H9 (cell line): ENCODE measurements around the gene BACE2. TPM values are rescaled to one million over a fixed set of nuclear protein-coding genes. Genes with fewer than 3 reads are reported as not detected.

Experiments used
- DNase-seq: peaks from one replicate; pipeline ENCODE4 v3.0.0-alpha.2; 2017
- H2AFZ ChIP-seq: one replicate; pipeline ENCODE4 v1.6.1; 2013; ENCODE audit warnings: mild to moderate bottlenecking, low read length, control low read depth, moderate library complexity
- H2AK5ac ChIP-seq: 2 replicates; pipeline ENCODE4 v1.6.1; 2013; ENCODE audit warnings: low read length, control low read depth, mixed read lengths; ENCODE audit not compliant: insufficient read length
- H2BK120ac ChIP-seq: one replicate; pipeline ENCODE4 v1.6.1; 2013; ENCODE audit warnings: low read depth, mild to moderate bottlenecking, low read length, control low read depth, inconsistent platforms; ENCODE audit not compliant: poor library complexity, severe bottlenecking
- H2BK12ac ChIP-seq: 2 replicates; pipeline ENCODE4 v1.6.1; 2013; ENCODE audit warnings: low read length, control low read depth, mixed read lengths, low read depth; ENCODE audit not compliant: insufficient read length
- H2BK15ac ChIP-seq: 2 replicates; pipeline ENCODE4 v1.6.1; 2013; ENCODE audit warnings: low read depth, low read length, control low read depth
- H2BK20ac ChIP-seq: one replicate; pipeline ENCODE4 v1.6.1; 2013; ENCODE audit warnings: low read depth, mild to moderate bottlenecking, low read length, control low read depth, inconsistent platforms; ENCODE audit not compliant: poor library complexity, severe bottlenecking
- H2BK5ac ChIP-seq: 2 replicates; pipeline ENCODE4 v1.6.1; 2013; ENCODE audit warnings: low read length, control low read depth, mixed read lengths; ENCODE audit not compliant: insufficient read length
- H3K14ac ChIP-seq: 2 replicates; pipeline ENCODE4 v1.6.1; 2013; ENCODE audit warnings: low read length, control low read depth; ENCODE audit not compliant: insufficient read depth
- H3K18ac ChIP-seq: 2 replicates; pipeline ENCODE4 v1.6.1; 2013; ENCODE audit warnings: low read depth, mild to moderate bottlenecking, mixed read lengths, low read length, control low read depth; ENCODE audit not compliant: insufficient read length
- H3K23ac ChIP-seq: 2 replicates; pipeline ENCODE4 v1.6.1; 2013; ENCODE audit warnings: low read length, control low read depth, mixed read lengths, low read depth; ENCODE audit not compliant: insufficient read length
- H3K23me2 ChIP-seq: 2 replicates; pipeline ENCODE4 v1.6.1; 2013; ENCODE audit warnings: low read depth, mild to moderate bottlenecking, mixed read lengths, low read length, control low read depth; ENCODE audit not compliant: insufficient read length, poor library complexity, severe bottlenecking
- H3K27ac ChIP-seq: 2 replicates; pipeline ENCODE4 v1.5.1; 2013; ENCODE audit warnings: low read length, control low read depth, mixed read lengths, low read depth; ENCODE audit not compliant: insufficient read length
- H3K27me3 ChIP-seq: 2 replicates; pipeline ENCODE4 v1.6.1; 2013; ENCODE audit warnings: low read length, control low read depth, inconsistent platforms; ENCODE audit not compliant: insufficient read depth
- H3K4ac ChIP-seq: 2 replicates; pipeline ENCODE4 v1.6.1; 2013; ENCODE audit warnings: low read depth, mild to moderate bottlenecking, control low read depth, inconsistent platforms, low read length, moderate library complexity
- H3K4me1 ChIP-seq: 2 replicates; pipeline ENCODE4 v1.6.1; 2013; ENCODE audit warnings: low read length, control low read depth, inconsistent platforms; ENCODE audit not compliant: insufficient read depth
- H3K4me2 ChIP-seq: 2 replicates; pipeline ENCODE4 v1.6.1; 2013; ENCODE audit warnings: low read length, control low read depth, mixed read lengths; ENCODE audit not compliant: insufficient read length, insufficient read depth
- H3K56ac ChIP-seq: 2 replicates; pipeline ENCODE4 v1.6.1; 2013; ENCODE audit warnings: low read depth, mild to moderate bottlenecking, mixed read lengths, low read length, control low read depth; ENCODE audit not compliant: insufficient read length
- H3K79me1 ChIP-seq: 2 replicates; pipeline ENCODE4 v1.6.1; 2013; ENCODE audit warnings: low read depth, mild to moderate bottlenecking, moderate library complexity, low read length, control low read depth, inconsistent platforms; ENCODE audit not compliant: insufficient read depth, poor library complexity, severe bottlenecking
- H3K79me2 ChIP-seq: 2 replicates; pipeline ENCODE4 v1.6.1; 2013; ENCODE audit warnings: low read length, control low read depth, inconsistent platforms; ENCODE audit not compliant: insufficient read depth
- H3K9ac ChIP-seq: 2 replicates; pipeline ENCODE4 v1.6.1; 2013; ENCODE audit warnings: low read length, control low read depth, mixed read lengths; ENCODE audit not compliant: insufficient read length; ENCODE audit errors: extremely low read depth
- H3K9me3 ChIP-seq: one replicate; pipeline ENCODE4 v1.6.1; 2013; ENCODE audit warnings: low read depth, low read length, inconsistent platforms; ENCODE audit not compliant: control insufficient read depth
- H3T11ph ChIP-seq: one replicate; pipeline ENCODE4 v1.6.1; 2013; ENCODE audit warnings: mild to moderate bottlenecking, low read length, control low read depth, inconsistent platforms
- H4K20me1 ChIP-seq: one replicate; pipeline ENCODE4 v1.6.1; 2013; ENCODE audit not compliant: control insufficient read depth, insufficient read length, insufficient read depth
- H4K5ac ChIP-seq: 2 replicates; pipeline ENCODE4 v1.6.1; 2013; ENCODE audit warnings: low read depth, mild to moderate bottlenecking, mixed read lengths, low read length, control low read depth; ENCODE audit not compliant: insufficient read length
- H4K8ac ChIP-seq: replicated peaks from 2 replicates; pipeline ENCODE4 v1.6.1; 2013; ENCODE audit warnings: low read length, control low read depth, mixed read lengths, low read depth; ENCODE audit not compliant: insufficient read length
- H4K91ac ChIP-seq: 2 replicates; pipeline ENCODE4 v1.6.1; 2013; ENCODE audit warnings: low read depth, mild to moderate bottlenecking, moderate library complexity, mixed read lengths, low read length, control low read depth; ENCODE audit not compliant: insufficient read length
- H3K27ac Mint-ChIP-seq, 3 experiments: 2 replicates in 2 of 3; 3 replicates in 1 of 3; pipeline ENCODE4 v1.8.0; 2020 to 2021; ENCODE audit warnings: mixed read lengths in 3 of 3, mild to moderate bottlenecking in 1 of 3, moderate library complexity in 1 of 3
- H3K27me3 Mint-ChIP-seq: 2 replicates; pipeline ENCODE4 v1.8.0; 2021; ENCODE audit warnings: low read depth, mild to moderate bottlenecking, moderate library complexity, mixed read lengths
- H3K36me3 Mint-ChIP-seq, 3 experiments: 2 replicates in 2 of 3; 3 replicates in 1 of 3; pipeline ENCODE4 v1.8.0; 2020 to 2021; ENCODE audit warnings: low read depth in 3 of 3, mixed read lengths in 3 of 3; ENCODE audit not compliant: insufficient read depth in 1 of 3
- H3K4me1 Mint-ChIP-seq, 2 experiments: 2 replicates each; pipeline ENCODE4 v1.8.0; 2020; ENCODE audit warnings: mixed read lengths in 2 of 2
- H3K4me3 Mint-ChIP-seq, 2 experiments: 2 replicates in 1 of 2; 3 replicates in 1 of 2; pipeline ENCODE4 v1.8.0; 2020 to 2021; ENCODE audit warnings: mild to moderate bottlenecking in 2 of 2, mixed read lengths in 2 of 2, moderate library complexity in 1 of 2
- H3K9me3 Mint-ChIP-seq, 2 experiments: 2 replicates in 1 of 2; 3 replicates in 1 of 2; pipeline ENCODE4 v1.8.0; 2020; ENCODE audit warnings: mild to moderate bottlenecking in 2 of 2, mixed read lengths in 2 of 2, moderate library complexity in 1 of 2
- CTCF ChIP-seq: fragments of 200-600 bp; sonication (generic); conservative IDR thresholded peaks from 3 replicates; pipeline ENCODE4 v1.8.0; 2021; ENCODE audit warnings: antibody characterized with exemption, mild to moderate bottlenecking
- WGBS: extraction: QIAGEN DNeasy Blood & Tissue Kit; methylation state at CpG from one replicate; pipeline ENCODE4 v1.1.7; 2013; ENCODE audit warnings: missing lambda C conversion rate, low lambda C conversion rate, mixed read lengths; ENCODE audit not compliant: insufficient read length; ENCODE audit errors: extremely low coverage; 5-methylcytosine and 5-hydroxymethylcytosine counted together
- total RNA-seq: library from RNA; stranded (reverse); gene quantifications from 2 replicates; pipeline ENCODE4 v1.2.1, GENCODE V29; 2021

Gene BACE2
- total RNA-seq, 1 experiment from 2014 or later, result 8.0 TPM

GRCh38 chr21:41201385-41201784 lies 33.4 kb downstream of the BACE2 start:
- Histone ChIP-seq H2BK120ac (no peak overlapping the region), H3K4me2 (no peak overlapping the region), H3K23me2 (no peaks in the 10 kb centered on the region), H2BK15ac (no peak overlapping the region), H3K27ac (no peak overlapping the region), H4K8ac (no peak overlapping the region), H3K79me2 (no peaks in the 10 kb centered on the region), H3K9ac (no peak overlapping the region), H2BK20ac (no peak overlapping the region), H3K79me1 (no peaks in the 10 kb centered on the region), H4K20me1 (no peaks in the 10 kb centered on the region), H4K5ac (no peak overlapping the region), H3K14ac (no peak overlapping the region), H3K56ac (no peak overlapping the region), H3K9me3 (no peaks in the 10 kb centered on the region), H3K4ac (no peak overlapping the region), H2BK12ac (no peak overlapping the region), H2AFZ (no peak overlapping the region), H2AK5ac (no peak overlapping the region), H2BK5ac (no peak overlapping the region), H3K23ac (no peak overlapping the region), H3K4me1 (no peaks in the 10 kb centered on the region), H4K91ac (no peak overlapping the region), H3K27me3 (no peaks in the 10 kb centered on the region), H3K18ac (no peak overlapping the region), H3T11ph (no peak overlapping the region)
- no peak overlapping the region for H3K27ac Mint-ChIP-seq
- H3K4me3 Mint-ChIP-seq, result no peak overlapping the region
- peaks cover 0 to 7% of the 10 kb centered on the region in 2 experiments; a peak in 2 of 4 replicates for H3K4me1 Mint-ChIP-seq
- no peaks in the 10 kb centered on the region for H3K9me3 Mint-ChIP-seq
- H3K27me3 Mint-ChIP-seq, result peaks cover 1% of the 10 kb centered on the region; the same call in 1 of the 2 replicates
- H3K36me3 Mint-ChIP-seq, result no peaks in the 10 kb centered on the region
- DNase-seq, result no peak
- no CpG with 5 or more reads among the region's 5 CpGs for WGBS
- no peak for TF ChIP-seq CTCF
